ENCODE results near the gene SCYL2.
A peak's percentile ranks its signal among the peaks of the same experiment; 100 is the strongest.
"Not testable (repeated sequence)": the region's sequence is repeated elsewhere in the genome, so short reads cannot be mapped to it uniquely, and the experiment has no call there.

Gene SCYL2

GRCh38 chr12:100229876-100230275 is 37.1 kb upstream of the SCYL2 start:
- peak; percentile 72 for DNase-seq (ENCODE audit: low read depth)
- no peak overlapping the region for H3K4me3 ChIP-seq (ENCODE audit: low read depth, low read length)
- TF ChIP-seq CTCF (IDR thresholded peaks at IDR 0.05; ENCODE audit: control insufficient read depth, extremely low read depth, insufficient read depth), result no peak

GRCh38 chr12:100231873-100232272 is 35.1 kb upstream of the SCYL2 start:
- DNase-seq (ENCODE audit: low read depth); H3K4me3 ChIP-seq (ENCODE audit: low read depth, low read length): not testable (repeated sequence)

- no peak for TF ChIP-seq CTCF (IDR thresholded peaks at IDR 0.05; ENCODE audit: control insufficient read depth, extremely low read depth, insufficient read depth)
- no peak overlapping the region for H3K4me3 ChIP-seq (ENCODE audit: low read depth, low read length)
- DNase-seq (ENCODE audit: low read depth), result no peak
Measured at GRCh38 chr12:100234166-100234565, 32.8 kb upstream of the SCYL2 start.

GRCh38 chr12:100234591-100235304 is 32.2 kb upstream of the SCYL2 start:
- peak; percentile 42 for DNase-seq (ENCODE audit: low read depth)
- H3K4me3 ChIP-seq (ENCODE audit: low read depth, low read length), result no peak overlapping the region
- peak; percentile 86 for TF ChIP-seq CTCF (IDR thresholded peaks at IDR 0.05; ENCODE audit: control insufficient read depth, extremely low read depth, insufficient read depth)

GRCh38 chr12:100238801-100239200 is 28.2 kb upstream of the SCYL2 start:
- H3K4me3 ChIP-seq (ENCODE audit: low read depth, low read length), result no peak overlapping the region
- no peak for TF ChIP-seq CTCF (IDR thresholded peaks at IDR 0.05; ENCODE audit: control insufficient read depth, extremely low read depth, insufficient read depth)
- no peak for DNase-seq (ENCODE audit: low read depth)

GRCh38 chr12:100239589-100239988 is 27.4 kb upstream of the SCYL2 start:
- no peak for DNase-seq (ENCODE audit: low read depth)
- TF ChIP-seq CTCF (IDR thresholded peaks at IDR 0.05; ENCODE audit: control insufficient read depth, extremely low read depth, insufficient read depth), result no peak
- H3K4me3 ChIP-seq (ENCODE audit: low read depth, low read length), result no peak overlapping the region

- no peak for DNase-seq (ENCODE audit: low read depth)
- no peak for TF ChIP-seq CTCF (IDR thresholded peaks at IDR 0.05; ENCODE audit: control insufficient read depth, extremely low read depth, insufficient read depth)
- no peak overlapping the region for H3K4me3 ChIP-seq (ENCODE audit: low read depth, low read length)
Measured at GRCh38 chr12:100243137-100243536, 23.8 kb upstream of the SCYL2 start.

Data from LNCaP clone FGC (cell line).